ENCODE results near the gene EXD3.
"Not testable (repeated sequence)": the region's sequence is repeated elsewhere in the genome, so short reads cannot be mapped to it uniquely, and the experiment has no call there.

EXD3 gene

GRCh38 chr9:137352511-137353222 is 70.3 kb downstream of the EXD3 start:
- no peak overlapping the region for H3K9ac ChIP-seq (ENCODE audit: low read length)
- no peak for DNase-seq (ENCODE audit: low read depth)
- H3K27me3 ChIP-seq (replicated peaks; ENCODE audit: control insufficient read depth, insufficient read depth, low read length): no peaks in the 10 kb centered on the region
- no peak overlapping the region for H3K4me3 ChIP-seq (ENCODE audit: low read length)
- H3K9me3 ChIP-seq (ENCODE audit: control insufficient read depth, low read length): peaks cover 11% of the 10 kb centered on the region
- no peaks in the 10 kb centered on the region for H3K4me1 ChIP-seq (ENCODE audit: control insufficient read depth, insufficient read depth, low read length)
- H3K36me3 ChIP-seq (ENCODE audit: control insufficient read depth, insufficient read depth, low read length, severe bottlenecking): no peaks in the 10 kb centered on the region

GRCh38 chr9:137351781-137352501 is 71.0 kb downstream of the EXD3 start:
- Histone ChIP-seq H3K36me3 (ENCODE audit: control insufficient read depth, insufficient read depth, low read length, severe bottlenecking) (no peaks in the 10 kb centered on the region), H3K27me3 (replicated peaks; ENCODE audit: control insufficient read depth, insufficient read depth, low read length) (no peaks in the 10 kb centered on the region)
- DNase-seq (ENCODE audit: low read depth): no peak

GRCh38 chr9:137350696-137351584 is 72.0 kb downstream of the EXD3 start:
- Histone ChIP-seq H3K9ac (ENCODE audit: low read length) (no peak overlapping the region), H3K4me3 (ENCODE audit: low read length) (no peak overlapping the region), H3K27me3 (replicated peaks; ENCODE audit: control insufficient read depth, insufficient read depth, low read length) (no peaks in the 10 kb centered on the region), H3K9me3 (ENCODE audit: control insufficient read depth, low read length) (peaks cover 11% of the 10 kb centered on the region), H3K36me3 (ENCODE audit: control insufficient read depth, insufficient read depth, low read length, severe bottlenecking) (no peaks in the 10 kb centered on the region), H3K4me1 (ENCODE audit: control insufficient read depth, insufficient read depth, low read length) (no peaks in the 10 kb centered on the region)
- no peak for DNase-seq (ENCODE audit: low read depth)

More at GRCh38 chr9:137351781-137352501, 71.0 kb downstream of the EXD3 start:
- H3K4me3 ChIP-seq (ENCODE audit: low read length): no peak overlapping the region
- no peaks in the 10 kb centered on the region for H3K4me1 ChIP-seq (ENCODE audit: control insufficient read depth, insufficient read depth, low read length)
- peaks cover 8% of the 10 kb centered on the region for H3K9me3 ChIP-seq (ENCODE audit: control insufficient read depth, low read length)
- H3K9ac ChIP-seq (ENCODE audit: low read length): no peak overlapping the region

- Histone ChIP-seq H3K27me3 (replicated peaks; ENCODE audit: control insufficient read depth, insufficient read depth, low read length) (no peaks in the 10 kb centered on the region), H3K9me3 (ENCODE audit: control insufficient read depth, low read length) (peaks cover 11% of the 10 kb centered on the region)
- no peak for DNase-seq (ENCODE audit: low read depth)
These were observed 73.4 kb downstream of the EXD3 start for GRCh38 chr9:137349471-137350033.

GRCh38 chr9:137348769-137349470 is 74.0 kb downstream of the EXD3 start:
- Histone ChIP-seq H3K36me3 (ENCODE audit: control insufficient read depth, insufficient read depth, low read length, severe bottlenecking) (no peaks in the 10 kb centered on the region), H3K9ac (ENCODE audit: low read length) (no peak overlapping the region)
- DNase-seq (ENCODE audit: low read depth): no peak

More at GRCh38 chr9:137349471-137350033, 73.4 kb downstream of the EXD3 start:
- Histone ChIP-seq H3K4me1 (ENCODE audit: control insufficient read depth, insufficient read depth, low read length) (no peaks in the 10 kb centered on the region), H3K36me3 (ENCODE audit: control insufficient read depth, insufficient read depth, low read length, severe bottlenecking) (no peaks in the 10 kb centered on the region), H3K9ac (ENCODE audit: low read length) (no peak overlapping the region), H3K4me3 (ENCODE audit: low read length) (no peak overlapping the region)

GRCh38 chr9:137347928-137348327 is 75.0 kb downstream of the EXD3 start:
- no peaks in the 10 kb centered on the region for H3K27me3 ChIP-seq (replicated peaks; ENCODE audit: control insufficient read depth, insufficient read depth, low read length)
- H3K9me3 ChIP-seq (ENCODE audit: control insufficient read depth, low read length): peaks cover 11% of the 10 kb centered on the region
- DNase-seq (ENCODE audit: low read depth): no peak

More at GRCh38 chr9:137348769-137349470, 74.0 kb downstream of the EXD3 start:
- H3K9me3 ChIP-seq (ENCODE audit: control insufficient read depth, low read length): peaks cover 11% of the 10 kb centered on the region
- H3K27me3 ChIP-seq (replicated peaks; ENCODE audit: control insufficient read depth, insufficient read depth, low read length): no peaks in the 10 kb centered on the region
- H3K4me3 ChIP-seq (ENCODE audit: low read length): no peak overlapping the region
- H3K4me1 ChIP-seq (ENCODE audit: control insufficient read depth, insufficient read depth, low read length): no peaks in the 10 kb centered on the region

GRCh38 chr9:137342482-137342881 is 80.5 kb downstream of the EXD3 start:
- H3K4me1 ChIP-seq (ENCODE audit: control insufficient read depth, insufficient read depth, low read length): no peaks in the 10 kb centered on the region
- H3K27me3 ChIP-seq (replicated peaks; ENCODE audit: control insufficient read depth, insufficient read depth, low read length): no peaks in the 10 kb centered on the region
- H3K9ac ChIP-seq (ENCODE audit: low read length): no peak overlapping the region
- no peak for DNase-seq (ENCODE audit: low read depth)
- peaks cover 11% of the 10 kb centered on the region for H3K9me3 ChIP-seq (ENCODE audit: control insufficient read depth, low read length)
- H3K4me3 ChIP-seq (ENCODE audit: low read length): no peak overlapping the region
- H3K36me3 ChIP-seq (ENCODE audit: control insufficient read depth, insufficient read depth, low read length, severe bottlenecking): no peaks in the 10 kb centered on the region

More at GRCh38 chr9:137347928-137348327, 75.0 kb downstream of the EXD3 start:
- Histone ChIP-seq H3K9ac (ENCODE audit: low read length) (no peak overlapping the region), H3K4me1 (ENCODE audit: control insufficient read depth, insufficient read depth, low read length) (no peaks in the 10 kb centered on the region), H3K36me3 (ENCODE audit: control insufficient read depth, insufficient read depth, low read length, severe bottlenecking) (no peaks in the 10 kb centered on the region), H3K4me3 (ENCODE audit: low read length) (no peak overlapping the region)

- no peaks in the 10 kb centered on the region for H3K36me3 ChIP-seq (ENCODE audit: control insufficient read depth, insufficient read depth, low read length, severe bottlenecking)
- no peak overlapping the region for H3K9ac ChIP-seq (ENCODE audit: low read length)
These were observed 81.7 kb downstream of the EXD3 start for GRCh38 chr9:137341227-137341626.

GRCh38 chr9:137339908-137340462 is 83.0 kb downstream of the EXD3 start:
- H3K36me3 ChIP-seq (ENCODE audit: control insufficient read depth, insufficient read depth, low read length, severe bottlenecking); H3K9ac ChIP-seq (ENCODE audit: low read length); H3K9me3 ChIP-seq (ENCODE audit: control insufficient read depth, low read length); H3K4me1 ChIP-seq (ENCODE audit: control insufficient read depth, insufficient read depth, low read length); H3K4me3 ChIP-seq (ENCODE audit: low read length); H3K27me3 ChIP-seq (replicated peaks; ENCODE audit: control insufficient read depth, insufficient read depth, low read length); DNase-seq (ENCODE audit: low read depth): not testable (repeated sequence)

More at GRCh38 chr9:137341227-137341626, 81.7 kb downstream of the EXD3 start:
- Histone ChIP-seq H3K9me3 (ENCODE audit: control insufficient read depth, low read length) (peaks cover 9% of the 10 kb centered on the region), H3K27me3 (replicated peaks; ENCODE audit: control insufficient read depth, insufficient read depth, low read length) (no peaks in the 10 kb centered on the region), H3K4me3 (ENCODE audit: low read length) (no peak overlapping the region), H3K4me1 (ENCODE audit: control insufficient read depth, insufficient read depth, low read length) (no peaks in the 10 kb centered on the region)
- DNase-seq (ENCODE audit: low read depth): no peak

All from adipocyte (in vitro differentiated cells).